Activated CD8-positive, alpha-beta memory T cell treated with anti-CD3 and anti-CD28 coated beads for 48 hours (primary cell): ENCODE measurements around the gene FOXK1.

Experiments used
- DNase-seq, 3 experiments: peaks; one replicate each; pipeline ENCODE4 v3.0.0-alpha.2; 2020; ENCODE audit warnings: low read depth in 2 of 3, low spot score in 2 of 3

The FOXK1 gene

DNA sequence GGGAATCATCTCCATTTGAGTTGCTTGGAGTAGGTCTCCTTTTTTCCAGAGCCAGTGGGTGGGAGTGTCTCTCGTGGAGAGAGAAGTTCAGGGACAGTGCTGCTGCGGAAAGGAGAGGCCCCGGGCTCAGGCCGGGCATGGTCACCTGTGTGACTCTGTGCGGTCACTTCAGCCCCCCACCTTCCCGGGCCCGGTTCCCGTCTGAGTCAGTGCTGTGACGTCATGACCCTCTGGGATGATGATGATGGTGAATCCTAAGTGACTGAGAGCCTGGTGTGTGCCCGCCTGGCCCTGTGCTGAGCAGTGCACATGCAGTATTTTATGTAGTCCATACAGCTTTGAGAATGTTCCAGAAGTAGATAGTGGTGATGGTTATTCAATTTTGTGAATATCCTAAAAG is 60.8 kb downstream of the FOXK1 start:
- no peak for DNase-seq

GRCh38 chr7:4744391-4745264 is 62.5 kb downstream of the FOXK1 start:
- peak in 2 of 3 experiments; percentile 46 to 49 for DNase-seq

DNA sequence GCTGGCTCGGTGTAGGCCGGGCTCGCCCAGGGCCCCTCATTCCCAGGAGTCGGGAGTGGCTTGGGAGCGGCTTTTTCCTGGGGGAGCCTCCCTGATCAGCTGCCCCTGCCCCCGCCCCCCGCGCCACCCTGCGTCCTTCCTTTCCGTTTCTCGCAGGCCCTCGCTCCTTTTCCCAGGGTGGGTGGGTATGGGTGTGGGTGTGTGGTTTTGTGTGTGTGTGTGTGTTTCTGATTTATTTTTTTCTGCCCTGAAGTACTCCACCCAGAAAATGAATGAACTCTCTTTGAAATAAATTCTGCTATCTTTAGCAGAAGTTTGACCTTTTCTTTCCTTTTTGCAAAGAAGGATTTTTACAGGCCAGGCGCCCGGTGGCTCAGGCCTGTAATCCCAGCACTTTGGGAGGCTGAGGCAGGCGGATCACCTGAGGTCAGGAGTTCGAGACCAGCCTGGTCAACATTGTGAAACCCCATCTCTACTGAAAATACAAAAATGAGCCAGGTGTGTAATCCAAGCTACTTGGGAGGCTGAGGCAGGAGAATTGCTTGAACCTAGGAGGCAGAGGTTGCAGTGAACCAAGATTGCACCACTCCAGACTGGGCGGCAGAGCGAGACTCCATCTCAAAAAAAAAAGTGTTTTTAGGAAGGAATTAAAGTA is 63.3 kb downstream of the FOXK1 start:
- DNase-seq, result no peak

- no peak for DNase-seq
Observed at GRCh38 chr7:4745971-4746919, 64.2 kb downstream of the FOXK1 start.

DNA sequence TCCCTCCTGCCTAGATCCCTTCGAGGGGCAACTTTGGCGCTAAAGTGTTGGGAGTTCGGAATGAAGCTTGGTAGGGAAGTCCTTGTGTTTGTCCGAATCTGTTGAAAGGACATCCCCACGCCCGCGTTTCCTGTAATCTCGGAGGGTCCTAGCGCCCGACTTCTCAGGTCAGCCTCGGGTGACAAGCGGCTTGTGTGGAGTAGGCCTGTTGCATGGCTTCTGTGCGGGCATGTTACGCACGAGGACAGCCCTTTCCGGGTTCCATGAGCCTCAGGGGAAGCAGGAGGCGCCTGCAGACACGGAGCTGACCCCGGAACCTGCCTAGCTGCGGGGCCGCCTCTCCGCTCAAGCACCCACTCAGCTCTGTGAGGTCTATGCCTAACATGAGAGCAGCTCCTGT is 64.9 kb downstream of the FOXK1 start:
- DNase-seq, result no peak

DNA sequence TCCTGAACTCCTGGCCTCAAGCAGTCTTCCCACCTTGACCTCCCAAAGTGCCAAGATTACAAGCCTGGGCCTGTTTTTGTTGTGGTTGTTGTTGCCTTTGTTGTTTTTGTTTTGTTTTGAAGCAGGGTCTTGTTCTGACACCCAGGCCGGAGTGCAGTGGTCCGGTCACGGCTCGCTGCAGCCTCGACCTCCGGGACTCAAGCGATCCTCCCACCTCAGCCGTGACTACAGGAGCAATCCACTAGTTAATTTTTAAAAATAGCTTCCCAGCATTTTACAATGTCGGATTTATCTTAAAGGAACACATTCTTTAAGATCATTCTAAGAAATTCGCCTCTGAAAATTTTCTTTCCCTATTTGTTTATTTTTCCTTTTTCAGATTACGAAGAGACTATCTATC is 65.7 kb downstream of the FOXK1 start:
- DNase-seq, result no peak

GRCh38 chr7:4748231-4748681 is 66.2 kb downstream of the FOXK1 start:
- DNase-seq, result no peak

- no peak for DNase-seq
Observed at GRCh38 chr7:4749363-4749762, 67.3 kb downstream of the FOXK1 start.

DNA sequence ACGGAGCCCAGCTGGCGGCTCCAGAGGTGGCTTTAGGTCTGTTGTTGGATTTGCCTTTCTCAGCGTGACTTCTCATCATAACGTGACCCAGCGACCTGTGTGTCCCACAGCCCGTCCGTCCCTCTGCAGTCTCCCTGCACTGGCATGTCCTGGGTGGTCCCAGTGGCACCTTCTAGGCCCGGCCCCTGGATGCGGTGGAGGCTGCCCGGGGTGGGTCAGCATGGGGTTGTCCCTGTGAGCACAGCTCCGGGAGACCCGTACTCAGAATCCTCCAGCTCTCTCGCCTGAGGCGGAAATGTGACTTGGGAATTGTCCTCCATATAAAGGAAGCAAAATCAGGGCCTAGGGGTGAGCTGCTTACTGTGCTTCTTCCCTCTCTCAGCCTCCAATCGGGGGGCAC is 67.7 kb downstream of the FOXK1 start:
- DNase-seq, result no peak

GRCh38 chr7:4751398-4751947 is 69.4 kb downstream of the FOXK1 start:
- DNase-seq, result no peak

DNA sequence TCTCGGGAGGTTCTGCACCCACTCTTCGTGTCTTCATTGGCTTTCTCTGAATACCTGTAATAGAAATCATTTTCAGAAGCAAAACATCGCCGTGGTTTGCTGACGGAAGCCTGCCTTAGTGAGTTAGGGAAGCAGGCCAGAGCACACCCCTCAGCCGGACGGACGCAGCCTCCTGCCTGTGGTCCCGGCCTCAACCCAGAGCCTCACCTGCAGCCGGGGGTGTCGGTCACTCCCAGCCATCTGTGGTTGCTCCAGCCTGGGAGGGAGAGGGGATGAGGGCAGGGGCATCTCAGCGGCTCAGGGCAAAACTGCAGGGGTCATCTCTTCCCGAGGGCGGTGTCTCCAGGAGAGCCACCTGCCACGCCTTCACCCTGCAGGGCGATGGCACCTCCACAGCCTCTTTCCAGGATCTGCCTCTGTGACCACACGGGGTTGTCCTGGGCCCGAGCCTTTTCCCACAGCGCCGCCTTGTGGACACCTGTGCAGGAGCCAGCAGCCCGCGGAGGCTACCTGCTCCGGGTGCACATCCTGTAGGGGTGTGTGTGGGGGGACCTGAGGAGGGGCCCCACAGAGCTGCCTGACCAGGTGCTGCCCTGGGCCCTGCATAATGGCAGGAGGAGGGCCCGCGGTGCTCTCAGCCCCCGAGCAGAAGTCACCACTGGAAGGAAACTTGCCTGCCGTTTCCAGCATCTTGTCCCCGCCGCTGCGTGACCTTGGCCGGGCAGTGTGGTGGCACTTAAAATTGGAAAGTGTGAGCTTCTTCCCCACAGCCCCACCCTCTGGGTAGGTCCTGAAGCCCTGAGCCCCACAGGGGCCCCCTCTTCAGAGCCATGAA is 71.7 kb downstream of the FOXK1 start:
- DNase-seq, result peak; percentile 53 to 87 (median 77)

DNA sequence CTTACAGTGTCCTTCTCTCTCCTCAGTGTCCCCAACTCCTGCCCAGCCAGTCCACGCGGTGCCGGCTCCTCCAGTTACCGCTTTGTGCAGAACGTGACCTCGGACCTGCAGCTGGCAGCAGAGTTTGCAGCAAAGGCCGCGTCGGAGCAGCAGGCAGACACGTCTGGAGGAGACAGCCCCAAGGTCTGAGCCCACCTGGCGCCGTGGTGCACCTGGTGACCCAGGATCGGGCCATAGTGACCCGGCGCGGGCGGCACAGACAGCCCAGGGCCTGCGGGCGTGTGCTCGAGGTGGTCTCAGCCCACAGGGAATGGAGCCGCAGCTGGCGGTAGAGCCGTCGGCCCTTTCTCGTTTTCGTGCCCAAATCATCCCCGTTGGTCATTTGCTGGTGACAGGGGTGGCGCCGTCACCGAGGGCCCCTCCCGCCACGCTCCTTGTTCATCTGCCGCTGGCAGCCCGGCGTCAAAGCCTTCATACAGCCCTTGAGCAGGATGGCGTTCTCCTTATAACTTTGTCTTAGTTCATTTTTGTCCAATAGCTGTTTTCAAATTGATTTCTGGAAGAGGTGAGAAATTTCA is 72.4 kb downstream of the FOXK1 start:
- no peak for DNase-seq

DNA sequence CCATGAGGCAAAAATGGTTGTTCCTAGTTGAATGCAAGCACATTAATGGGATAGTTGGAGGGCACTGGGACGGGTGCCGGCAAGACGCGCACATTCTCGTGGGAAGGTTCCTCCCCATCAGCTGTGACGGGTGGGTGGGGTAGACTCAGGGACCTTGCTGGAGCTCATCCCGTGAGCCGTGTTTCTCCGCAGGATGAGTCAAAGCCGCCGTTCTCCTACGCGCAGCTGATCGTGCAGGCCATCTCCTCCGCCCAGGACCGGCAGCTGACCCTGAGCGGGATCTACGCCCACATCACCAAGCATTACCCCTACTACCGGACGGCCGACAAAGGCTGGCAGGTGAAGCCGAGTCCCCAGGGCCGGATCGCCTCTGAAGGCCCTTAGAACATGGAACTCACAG is 73.0 kb downstream of the FOXK1 start:
- no peak for DNase-seq

DNA sequence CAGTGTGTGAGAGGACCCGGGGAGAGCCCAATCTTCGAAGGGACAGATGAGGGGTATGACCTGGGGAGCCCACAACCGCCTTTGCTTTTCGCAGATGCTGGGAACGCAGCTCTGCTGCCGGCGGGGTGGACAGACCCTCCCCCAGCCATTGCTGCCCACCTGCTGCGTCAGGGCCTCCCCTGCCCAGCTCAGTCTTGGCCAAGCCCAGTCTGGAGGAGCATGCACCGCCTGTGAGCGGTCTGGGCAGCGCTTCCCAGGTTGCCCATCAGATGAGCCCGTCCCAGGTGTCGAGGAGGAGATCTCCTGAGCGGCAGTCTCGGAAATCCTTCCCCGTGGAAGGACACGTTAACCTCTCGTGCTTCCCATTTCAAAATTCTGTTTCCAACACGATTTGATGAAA is 76.0 kb downstream of the FOXK1 start:
- DNase-seq, result no peak

DNA sequence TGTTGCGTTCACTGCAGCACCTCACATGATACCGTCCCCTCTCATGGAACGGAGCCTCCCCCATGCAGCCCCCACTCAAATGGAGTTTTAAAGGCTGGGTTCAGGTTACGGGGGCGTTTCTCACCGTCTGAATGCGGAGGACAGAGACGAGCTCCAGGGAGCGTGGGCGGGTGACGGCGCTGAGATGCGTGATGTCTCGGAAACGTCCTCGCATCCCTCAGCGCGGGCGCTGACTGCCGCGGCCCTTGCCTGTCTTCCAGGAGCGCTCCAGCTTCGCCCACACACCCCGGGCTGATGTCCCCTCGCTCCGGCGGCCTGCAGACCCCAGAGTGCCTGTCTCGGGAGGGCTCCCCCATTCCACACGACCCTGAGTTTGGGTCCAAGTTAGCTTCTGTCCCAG is 76.7 kb downstream of the FOXK1 start:
- no peak for DNase-seq

DNA sequence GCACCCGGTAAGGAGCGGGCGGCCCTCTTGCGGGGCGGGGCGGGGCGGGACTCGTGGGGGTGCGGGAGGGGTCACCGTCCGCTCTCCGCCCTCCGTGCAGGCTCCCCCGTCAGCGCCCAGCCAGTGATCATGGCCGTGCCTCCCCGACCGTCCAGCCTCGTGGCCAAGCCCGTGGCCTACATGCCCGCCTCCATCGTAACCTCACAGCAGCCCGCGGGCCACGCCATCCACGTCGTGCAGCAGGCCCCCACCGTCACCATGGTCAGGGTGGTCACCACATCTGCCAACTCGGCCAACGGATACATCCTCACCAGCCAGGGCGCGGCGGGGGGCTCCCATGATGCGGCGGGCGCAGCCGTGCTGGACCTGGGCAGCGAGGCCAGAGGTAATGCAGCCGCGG is 77.1 kb downstream of the FOXK1 start:
- no peak for DNase-seq

GRCh38 chr7:4760952-4761351 is 78.9 kb downstream of the FOXK1 start:
- DNase-seq, result no peak

DNA sequence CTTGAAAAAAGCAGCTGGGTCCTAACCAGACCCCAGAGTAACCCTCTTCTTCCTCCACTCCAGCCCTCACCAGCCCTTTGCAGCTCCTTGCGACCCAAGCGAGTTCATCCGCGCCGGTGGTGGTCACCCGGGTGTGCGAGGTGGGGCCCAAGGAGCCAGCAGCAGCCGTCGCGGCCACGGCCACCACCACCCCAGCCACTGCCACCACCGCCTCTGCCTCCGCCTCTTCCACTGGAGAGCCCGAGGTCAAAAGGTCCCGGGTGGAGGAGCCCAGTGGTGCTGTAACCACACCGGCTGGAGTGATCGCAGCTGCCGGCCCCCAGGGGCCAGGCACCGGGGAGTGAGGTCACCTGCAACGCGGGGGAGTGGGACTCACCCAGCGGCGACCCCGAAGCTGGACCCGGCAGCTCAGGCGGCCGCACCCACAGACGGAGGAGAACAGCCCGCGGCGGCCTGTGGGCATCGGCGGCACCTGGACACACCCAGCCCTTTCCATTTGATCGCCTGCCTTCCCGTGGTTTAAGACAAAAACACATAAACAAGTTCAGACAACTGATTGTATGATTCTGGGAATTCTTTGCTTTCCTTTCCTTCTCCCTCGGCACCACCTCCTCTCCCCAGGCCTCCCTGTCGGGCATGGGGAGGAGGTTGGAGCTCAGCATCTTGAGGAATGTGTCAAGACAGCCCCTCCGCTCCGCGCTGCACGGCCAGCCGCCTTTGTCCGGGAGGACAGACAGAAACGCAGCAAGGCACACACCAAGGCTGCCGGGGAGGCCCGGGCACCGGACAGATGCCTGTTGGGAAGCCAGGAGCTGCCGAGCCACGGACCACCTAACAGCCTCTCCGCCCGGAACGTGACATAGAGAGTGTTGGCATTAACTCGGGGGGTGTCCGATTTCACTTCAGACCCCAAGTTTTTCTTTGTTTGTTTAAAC is 80.3 kb downstream of the FOXK1 start:
- DNase-seq, result no peak
